ENCODE data around the gene KRI1.

The KRI1 gene

DNA sequence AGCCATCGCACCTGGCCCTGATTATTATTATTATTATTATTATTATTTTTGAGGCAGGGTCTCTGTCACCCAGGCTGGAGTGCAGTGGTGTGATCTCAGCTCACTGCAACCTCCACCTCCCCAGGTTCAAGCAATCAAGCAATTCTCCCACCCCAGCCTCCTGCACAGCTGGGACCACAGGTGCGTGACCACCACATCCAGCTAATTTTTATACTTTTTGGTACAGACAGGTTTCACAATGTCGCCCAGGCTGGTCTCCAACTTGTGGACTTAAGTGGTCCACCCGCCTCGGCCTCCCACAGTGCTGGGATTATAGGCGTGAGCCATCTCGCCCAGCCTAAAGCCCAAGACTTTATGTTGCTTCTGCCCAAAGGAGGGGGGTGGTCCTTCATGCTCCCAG lies 27.3 kb upstream of the KRI1 start:
- in situ Hi-C loops (cut with HindIII; ENCODE audit: low pct_ligation_motif_present, low sequenced_read_pairs): no loop called here
- no peak overlapping the region for H3K4me3 ChIP-seq (ENCODE audit: low read depth, low read length)
- TF ChIP-seq, protein P1, sequence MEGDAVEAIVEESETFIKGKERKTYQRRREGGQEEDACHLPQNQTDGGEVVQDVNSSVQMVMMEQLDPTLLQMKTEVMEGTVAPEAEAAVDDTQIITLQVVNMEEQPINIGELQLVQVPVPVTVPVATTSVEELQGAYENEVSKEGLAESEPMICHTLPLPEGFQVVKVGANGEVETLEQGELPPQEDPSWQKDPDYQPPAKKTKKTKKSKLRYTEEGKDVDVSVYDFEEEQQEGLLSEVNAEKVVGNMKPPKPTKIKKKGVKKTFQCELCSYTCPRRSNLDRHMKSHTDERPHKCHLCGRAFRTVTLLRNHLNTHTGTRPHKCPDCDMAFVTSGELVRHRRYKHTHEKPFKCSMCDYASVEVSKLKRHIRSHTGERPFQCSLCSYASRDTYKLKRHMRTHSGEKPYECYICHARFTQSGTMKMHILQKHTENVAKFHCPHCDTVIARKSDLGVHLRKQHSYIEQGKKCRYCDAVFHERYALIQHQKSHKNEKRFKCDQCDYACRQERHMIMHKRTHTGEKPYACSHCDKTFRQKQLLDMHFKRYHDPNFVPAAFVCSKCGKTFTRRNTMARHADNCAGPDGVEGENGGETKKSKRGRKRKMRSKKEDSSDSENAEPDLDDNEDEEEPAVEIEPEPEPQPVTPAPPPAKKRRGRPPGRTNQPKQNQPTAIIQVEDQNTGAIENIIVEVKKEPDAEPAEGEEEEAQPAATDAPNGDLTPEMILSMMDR (IDR thresholded peaks at IDR 0.05; ENCODE audit: low read depth, low read length, missing control alignments): no peak
- no peak overlapping the region for H3K27ac ChIP-seq
- DNase-seq: no peak
- H3K27me3 ChIP-seq (replicated peaks): no peaks in the 10 kb centered on the region
- no peaks in the 10 kb centered on the region for H3K36me3 ChIP-seq (replicated peaks)

DNA sequence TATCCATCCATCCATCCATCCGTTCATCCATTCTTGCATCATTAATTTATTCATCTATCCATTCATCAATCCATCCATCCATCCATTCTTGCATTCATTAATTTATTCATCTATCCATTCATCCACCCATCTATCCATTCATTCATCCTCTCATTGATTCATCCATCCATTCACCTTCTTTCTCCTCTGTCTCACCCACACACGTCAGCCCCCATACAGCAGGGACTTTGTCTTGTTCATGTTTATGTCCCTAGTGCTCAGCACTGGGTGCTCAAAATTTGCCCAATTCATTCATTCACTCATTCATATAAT lies 22.0 kb upstream of the KRI1 start:
- H3K27me3 ChIP-seq (replicated peaks): peaks cover 12% of the 10 kb centered on the region
- no peaks in the 10 kb centered on the region for H3K36me3 ChIP-seq (replicated peaks)
- H3K27ac ChIP-seq: no peak overlapping the region
- no peak for DNase-seq
- TF ChIP-seq, protein P1 (IDR thresholded peaks at IDR 0.05; ENCODE audit: low read depth, low read length, missing control alignments): no peak
- in situ Hi-C loops (cut with HindIII; ENCODE audit: low pct_ligation_motif_present, low sequenced_read_pairs): no loop called here
- H3K4me3 ChIP-seq (ENCODE audit: low read depth, low read length): no peak overlapping the region

DNA sequence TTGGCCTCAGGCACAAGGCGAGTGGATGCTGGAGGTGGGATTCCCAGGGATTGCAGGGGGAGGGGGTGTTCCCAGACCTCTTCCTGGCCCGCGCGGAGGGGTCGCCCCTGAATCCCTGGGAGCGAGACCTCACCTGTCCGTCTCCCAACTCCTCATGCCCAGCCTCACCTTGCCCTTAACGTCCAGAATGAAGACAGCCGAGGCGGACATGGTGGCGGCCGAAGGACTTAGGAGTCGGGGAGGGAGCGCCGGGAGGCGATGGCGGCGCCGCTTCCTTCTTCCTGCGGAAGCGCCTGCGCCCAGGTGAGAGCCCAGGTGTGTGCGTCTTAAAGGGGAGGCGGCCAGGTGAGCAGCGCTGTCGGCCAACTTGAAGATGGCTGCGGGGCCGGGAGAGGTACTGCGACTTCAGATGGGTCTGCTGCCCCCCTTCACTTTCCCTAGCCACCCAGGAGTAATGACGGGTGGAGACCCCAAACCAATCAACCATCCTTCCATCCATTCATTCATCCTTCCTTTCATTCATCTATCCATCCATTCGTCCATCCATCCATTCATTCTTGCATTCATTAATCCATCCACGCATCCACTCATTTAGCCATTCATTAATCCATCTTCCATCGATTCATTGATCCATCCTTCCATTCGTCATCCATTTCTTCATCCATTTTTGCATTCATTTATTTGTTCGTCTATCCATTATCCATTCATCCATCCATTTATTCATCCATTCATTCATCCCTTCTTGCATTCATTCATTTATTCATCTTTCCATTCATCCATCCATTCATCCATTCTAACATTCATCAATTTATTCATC lies 21.4 kb upstream of the KRI1 start, which contains the start of gene AP1M2:
Gene AP1M2 (minus strand): TSS at position 291 of the 817 bp plus-strand sequence. CDS start 81 bp downstream, at position 210.
- Histone ChIP-seq H3K27ac (no peak within 1 kb of the TSS), H3K4me3 (ENCODE audit: low read depth, low read length) (no peak within 1 kb of the TSS), H3K27me3 (replicated peaks) (peaks cover 12% of the 10 kb centered on the region), H3K36me3 (replicated peaks) (no peaks in the 10 kb centered on the region)
- in situ Hi-C loops (cut with HindIII; ENCODE audit: low pct_ligation_motif_present, low sequenced_read_pairs): no loop called here
- DNase-seq: no peak
- TF ChIP-seq, protein P1 (IDR thresholded peaks at IDR 0.05; ENCODE audit: low read depth, low read length, missing control alignments): no peak

DNA sequence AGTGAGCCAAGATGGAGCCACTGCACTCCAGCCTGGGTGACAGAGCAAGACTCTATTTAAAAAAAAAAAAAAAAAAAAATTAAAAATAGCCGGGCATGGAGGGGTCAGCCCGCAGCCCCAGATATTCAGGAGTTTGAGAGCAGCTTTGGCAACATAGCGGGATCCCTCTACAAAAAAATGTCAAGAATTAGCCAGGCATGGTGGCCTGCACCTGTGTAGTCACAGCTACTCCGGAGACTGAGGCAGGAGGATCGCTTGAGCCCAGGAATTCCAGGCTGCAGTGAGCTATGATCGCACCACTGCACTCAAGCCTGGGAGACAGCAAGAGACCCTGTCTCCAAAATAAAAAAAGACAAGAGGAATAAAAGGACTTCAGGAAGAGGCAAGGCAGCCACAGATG lies 20.6 kb upstream of the KRI1 start:
- peaks cover 12% of the 10 kb centered on the region for H3K27me3 ChIP-seq (replicated peaks)
- no peak overlapping the region for H3K4me3 ChIP-seq (ENCODE audit: low read depth, low read length)
- no peak for DNase-seq
- no peak overlapping the region for H3K27ac ChIP-seq
- no peaks in the 10 kb centered on the region for H3K36me3 ChIP-seq (replicated peaks)
- in situ Hi-C loops (cut with HindIII; ENCODE audit: low pct_ligation_motif_present, low sequenced_read_pairs): no loop called here
- TF ChIP-seq, protein P1 (IDR thresholded peaks at IDR 0.05; ENCODE audit: low read depth, low read length, missing control alignments): no peak

DNA sequence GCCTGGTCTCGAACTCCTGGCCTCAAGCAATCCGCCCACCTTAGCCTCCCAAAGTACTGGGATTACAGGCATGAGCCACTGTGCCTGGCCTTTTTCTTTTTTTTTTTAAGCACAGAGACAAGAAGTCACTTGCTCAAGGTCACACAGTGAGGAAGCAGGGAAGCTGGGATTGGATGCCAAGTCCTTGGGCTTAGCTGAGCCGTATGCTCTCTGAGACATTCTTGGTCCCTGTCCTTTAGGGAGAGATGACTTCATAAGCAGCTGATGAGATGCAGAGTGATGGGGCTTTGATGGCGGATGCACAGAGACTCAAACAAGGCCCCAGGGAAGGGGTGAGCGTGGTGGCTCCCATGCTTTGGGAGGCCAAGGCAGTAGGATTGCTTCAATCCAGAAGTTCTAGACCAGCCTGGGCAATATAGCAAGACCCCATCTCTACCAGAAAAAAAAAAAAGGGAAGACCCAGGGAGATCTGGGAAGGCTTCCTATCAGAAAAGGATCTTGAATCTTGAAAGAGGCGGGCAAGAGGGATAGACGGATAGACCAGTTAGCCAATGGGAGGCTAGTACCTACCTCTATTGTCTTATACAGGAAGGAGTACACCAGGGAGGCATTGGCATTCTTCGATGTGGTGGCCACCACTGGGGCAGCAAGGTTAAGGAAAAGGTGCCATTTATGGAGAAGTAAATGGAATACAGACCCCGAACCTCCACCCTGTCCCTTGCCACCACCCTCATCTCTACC lies 17.4 kb upstream of the KRI1 start:
- DNase-seq: no peak
- Histone ChIP-seq H3K27me3 (replicated peaks) (peaks cover 12% of the 10 kb centered on the region), H3K27ac (no peak overlapping the region), H3K4me3 (ENCODE audit: low read depth, low read length) (no peak overlapping the region), H3K36me3 (replicated peaks) (no peaks in the 10 kb centered on the region)
- TF ChIP-seq, protein P1 (IDR thresholded peaks at IDR 0.05; ENCODE audit: low read depth, low read length, missing control alignments): no peak
- in situ Hi-C loops (cut with HindIII; ENCODE audit: low pct_ligation_motif_present, low sequenced_read_pairs): no loop called here

Measured in brain microvascular endothelial cell (primary cell).